Prostate gland (tissue), 1 donor: ENCODE data around the gene MACO1.

Source experiments
- POLR2A ChIP-seq: fragments of 450-650 bp; IDR thresholded peaks from one replicate; pipeline ENCODE4 v1.6.1; 2016; ENCODE audit warnings: antibody characterized with exemption, mild to moderate bottlenecking
- POLR2AphosphoS5 ChIP-seq: sonication (generic); formaldehyde crosslinking; IDR thresholded peaks from one replicate; pipeline ENCODE4 v1.6.1; 2017; ENCODE audit warnings: antibody characterized with exemption

- TF ChIP-seq POLR2AphosphoS5 (no peak), POLR2A (no peak)
These were observed 100.4 kb downstream of the MACO1 start for GRCh38 chr1:25531082-25531461.
